Neuronal stem cell (in vitro differentiated cells): ENCODE data around the gene MAP4K1.

Source experiments
- DNase-seq: peaks from one replicate; pipeline ENCODE4 v3.0.0-alpha.2; 2013; ENCODE audit warnings: low spot score
- H2AFZ ChIP-seq: one replicate; pipeline ENCODE4 v1.6.1; 2013; ENCODE audit warnings: mild to moderate bottlenecking, low read length, inconsistent platforms
- H2AK5ac ChIP-seq: 2 replicates; pipeline ENCODE4 v1.6.1; 2013; ENCODE audit warnings: low read depth, mild to moderate bottlenecking, inconsistent platforms, low read length, moderate library complexity, mixed read lengths
- H2BK120ac ChIP-seq: 2 replicates; pipeline ENCODE4 v1.6.1; 2013; ENCODE audit warnings: low read depth, mild to moderate bottlenecking, inconsistent platforms, low read length, moderate library complexity, mixed read lengths
- H2BK12ac ChIP-seq: one replicate; pipeline ENCODE4 v1.6.1; 2013; ENCODE audit warnings: low read length, inconsistent platforms
- H2BK15ac ChIP-seq: 2 replicates; pipeline ENCODE4 v1.6.1; 2013; ENCODE audit warnings: mild to moderate bottlenecking, low read length, inconsistent platforms, mixed read lengths
- H2BK5ac ChIP-seq: one replicate; pipeline ENCODE4 v1.6.1; 2013; ENCODE audit warnings: inconsistent platforms, mild to moderate bottlenecking, low read length, moderate library complexity
- H3K14ac ChIP-seq: one replicate; pipeline ENCODE4 v1.6.1; 2013; ENCODE audit warnings: low read length, inconsistent platforms
- H3K18ac ChIP-seq: 2 replicates; pipeline ENCODE4 v1.6.1; 2013; ENCODE audit warnings: low read length, inconsistent platforms
- H3K23ac ChIP-seq: 2 replicates; pipeline ENCODE4 v1.6.1; 2013; ENCODE audit warnings: low read depth, mild to moderate bottlenecking, mixed read lengths, low read length, inconsistent platforms; ENCODE audit not compliant: poor library complexity
- H3K27ac ChIP-seq: replicated peaks from 3 replicates; pipeline ENCODE4 v1.5.1; 2013; ENCODE audit warnings: low read length, inconsistent platforms
- H3K27me3 ChIP-seq, 3 experiments: 2 replicates each; pipeline ENCODE4 v1.6.1; 2013; ENCODE audit warnings: low read length in 3 of 3, mild to moderate bottlenecking in 2 of 3, inconsistent platforms in 1 of 3, low read depth in 1 of 3, mixed read lengths in 1 of 3, moderate library complexity in 1 of 3; ENCODE audit not compliant: control insufficient read depth in 3 of 3, insufficient read depth in 3 of 3
- H3K36me3 ChIP-seq, 2 donors: replicated peaks in 1 of 2; 2 replicates each; pipeline ENCODE4 v1.6.1; 2013; ENCODE audit warnings: low read length in 2 of 2; ENCODE audit not compliant: control insufficient read depth in 2 of 2, insufficient read depth in 2 of 2
- H3K4ac ChIP-seq: 2 replicates; pipeline ENCODE4 v1.6.1; 2013; ENCODE audit warnings: inconsistent platforms, mild to moderate bottlenecking, low read length, moderate library complexity
- H3K4me1 ChIP-seq, 2 donors: 1 replicate in 1 of 2; 2 replicates in 1 of 2; pipeline ENCODE4 v1.6.1; 2013; ENCODE audit warnings: low read length in 2 of 2, low read depth in 1 of 2; ENCODE audit not compliant: control insufficient read depth in 2 of 2, insufficient read depth in 1 of 2
- H3K4me2 ChIP-seq: one replicate; pipeline ENCODE4 v1.6.1; 2013; ENCODE audit warnings: mild to moderate bottlenecking, low read length, inconsistent platforms; ENCODE audit not compliant: insufficient read depth, poor library complexity, severe bottlenecking
- H3K4me3 ChIP-seq, 2 donors: 2 replicates each; pipeline ENCODE4 v1.5.1; 2013; ENCODE audit warnings: low read length in 2 of 2, mild to moderate bottlenecking in 2 of 2, inconsistent platforms in 1 of 2, moderate library complexity in 1 of 2
- H3K79me1 ChIP-seq: one replicate; pipeline ENCODE4 v1.6.1; 2013; ENCODE audit warnings: low read depth, mild to moderate bottlenecking, inconsistent platforms, low read length, moderate library complexity
- H3K9ac ChIP-seq: one replicate; pipeline ENCODE4 v1.6.1; 2013; ENCODE audit warnings: mild to moderate bottlenecking, low read depth, low read length, inconsistent platforms; ENCODE audit not compliant: poor library complexity
- H3K9me3 ChIP-seq, 2 donors: replicated peaks in 1 of 2; 2 replicates each; pipeline versions ENCODE3 to v1.6.1; 2013; ENCODE audit warnings: low read length in 2 of 2, mild to moderate bottlenecking in 2 of 2, inconsistent platforms in 1 of 2, low read depth in 1 of 2, mixed read lengths in 1 of 2, moderate library complexity in 1 of 2; ENCODE audit not compliant: control insufficient read depth in 2 of 2, insufficient read depth in 1 of 2
- H4K8ac ChIP-seq: one replicate; pipeline ENCODE4 v1.6.1; 2013; ENCODE audit warnings: low read depth, mild to moderate bottlenecking, inconsistent platforms, low read length, moderate library complexity
- H4K91ac ChIP-seq: one replicate; pipeline ENCODE4 v1.6.1; 2013; ENCODE audit warnings: low read length, low read depth, mild to moderate bottlenecking, inconsistent platforms; ENCODE audit not compliant: poor library complexity
- WGBS, 2 donors: extraction: QIAGEN DNeasy Blood & Tissue Kit; methylation state at CpG; one replicate each; pipeline ENCODE4 v1.1.7; 2013; ENCODE audit warnings: missing lambda C conversion rate in 2 of 2, mixed read lengths in 1 of 2; ENCODE audit not compliant: insufficient read length in 2 of 2, insufficient replicate concordance in 1 of 2; ENCODE audit errors: extremely low coverage in 2 of 2; 5-methylcytosine and 5-hydroxymethylcytosine counted together

MAP4K1 gene

GRCh38 chr19:38565691-38566105 is 52.1 kb downstream of the MAP4K1 start:
- Histone ChIP-seq H2AK5ac (no peak overlapping the region), H3K4me2 (no peak overlapping the region)

DNA sequence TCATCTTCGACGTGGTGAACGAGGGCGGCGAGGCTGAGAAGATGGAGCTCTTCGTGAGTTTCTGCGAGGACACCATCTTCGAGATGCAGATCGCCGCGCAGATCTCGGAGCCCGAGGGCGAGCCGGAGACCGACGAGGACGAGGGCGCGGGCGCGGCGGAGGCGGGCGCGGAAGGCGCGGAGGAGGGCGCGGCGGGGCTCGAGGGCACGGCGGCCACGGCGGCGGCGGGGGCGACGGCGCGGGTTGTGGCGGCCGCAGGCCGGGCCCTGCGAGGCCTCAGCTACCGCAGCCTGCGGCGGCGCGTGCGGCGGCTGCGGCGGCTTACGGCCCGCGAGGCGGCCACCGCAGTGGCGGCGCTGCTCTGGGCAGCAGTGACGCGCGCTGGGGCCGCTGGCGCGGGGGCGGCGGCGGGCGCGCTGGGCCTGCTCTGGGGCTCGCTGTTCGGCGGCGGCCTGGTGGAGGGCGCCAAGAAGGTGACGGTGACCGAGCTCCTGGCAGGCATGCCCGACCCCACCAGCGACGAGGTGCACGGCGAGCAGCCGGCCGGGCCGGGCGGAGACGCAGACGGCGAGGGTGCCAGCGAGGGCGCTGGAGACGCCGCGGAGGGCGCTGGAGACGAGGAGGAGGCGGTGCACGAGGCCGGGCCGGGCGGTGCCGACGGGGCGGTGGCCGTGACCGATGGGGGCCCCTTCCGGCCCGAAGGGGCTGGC is 52.6 kb downstream of the MAP4K1 start:
- DNase-seq = no peak
- Histone ChIP-seq H2BK5ac (no peak overlapping the region), H3K27ac (no peak overlapping the region), H3K27me3 (no peaks in the 10 kb centered on the region), H3K4ac (no peak overlapping the region), H2AFZ (no peak overlapping the region), H2BK12ac (no peak overlapping the region), H4K8ac (no peak overlapping the region), H2AK5ac (no peak overlapping the region), H3K9ac (no peak overlapping the region), H4K91ac (no peak overlapping the region), H3K4me1 (no peaks in the 10 kb centered on the region), H3K36me3 (no peaks in the 10 kb centered on the region), H2BK120ac (no peak overlapping the region), H2BK15ac (no peak overlapping the region), H3K4me2 (no peak overlapping the region), H3K23ac (no peak overlapping the region), H3K4me3 (no peak overlapping the region), H3K9me3 (peaks cover 0 to 2% of the 10 kb centered on the region in 2 donors), H3K14ac (peak overlapping the region; percentile 21), H3K18ac (no peak overlapping the region), H3K79me1 (no peaks in the 10 kb centered on the region)
- no CpG with 5 or more reads among the region's 111 CpGs for WGBS, 2 donors

More at GRCh38 chr19:38565691-38566105, 52.1 kb downstream of the MAP4K1 start:
- Histone ChIP-seq H2BK15ac (no peak overlapping the region), H2AFZ (no peak overlapping the region), H2BK5ac (no peak overlapping the region), H3K4me1 (no peaks in the 10 kb centered on the region), H3K18ac (no peak overlapping the region), H3K4me3 (no peak overlapping the region), H4K8ac (no peak overlapping the region), H3K9ac (no peak overlapping the region), H3K27me3 (no peaks in the 10 kb centered on the region), H3K9me3 (peaks cover 0 to 2% of the 10 kb centered on the region in 2 donors), H3K27ac (no peak overlapping the region), H2BK12ac (no peak overlapping the region), H3K4ac (no peak overlapping the region), H3K23ac (no peak overlapping the region), H3K14ac (no peak overlapping the region), H3K36me3 (no peaks in the 10 kb centered on the region), H3K79me1 (no peaks in the 10 kb centered on the region), H2BK120ac (no peak overlapping the region), H4K91ac (no peak overlapping the region)
- no CpG with 5 or more reads among the region's 21 CpGs for WGBS, 2 donors
- DNase-seq = no peak

- Histone ChIP-seq H3K9ac (no peak overlapping the region), H3K4me3 (no peak overlapping the region), H3K14ac (no peak overlapping the region), H2BK5ac (no peak overlapping the region), H2BK120ac (no peak overlapping the region), H4K8ac (no peak overlapping the region), H3K18ac (no peak overlapping the region), H3K4me2 (no peak overlapping the region), H2AK5ac (no peak overlapping the region), H3K4ac (no peak overlapping the region), H3K27me3 (no peaks in the 10 kb centered on the region), H3K79me1 (no peaks in the 10 kb centered on the region), H3K9me3 (peaks cover 0 to 2% of the 10 kb centered on the region in 2 donors), H2AFZ (no peak overlapping the region), H3K4me1 (no peaks in the 10 kb centered on the region), H4K91ac (no peak overlapping the region), H2BK12ac (no peak overlapping the region), H3K27ac (no peak overlapping the region), H2BK15ac (no peak overlapping the region), H3K36me3 (no peaks in the 10 kb centered on the region), H3K23ac (no peak overlapping the region)
- no peak for DNase-seq
- no CpG with 5 or more reads among the region's 9 CpGs for WGBS, 2 donors
Measured at GRCh38 chr19:38563475-38563874, 54.3 kb downstream of the MAP4K1 start.

DNA sequence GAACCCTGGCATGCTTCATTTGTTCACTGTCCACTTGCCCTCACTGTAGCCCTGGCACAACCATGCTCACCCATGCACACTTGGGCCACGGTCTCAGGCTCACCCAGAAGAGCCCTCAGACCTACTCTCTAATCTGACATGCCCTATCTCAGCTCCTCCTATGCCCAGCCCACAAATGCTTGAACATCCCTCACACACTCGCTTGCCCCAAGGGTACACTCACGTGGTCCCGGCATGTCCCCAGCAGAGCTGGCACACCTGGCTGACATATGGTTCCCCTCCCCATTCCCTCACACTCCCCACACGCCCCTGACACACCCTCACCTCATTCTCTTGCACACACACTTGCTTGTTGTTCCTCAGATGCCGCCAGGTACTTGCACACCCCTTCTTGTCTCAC is 55.7 kb downstream of the MAP4K1 start:
- Histone ChIP-seq H2BK5ac (no peak overlapping the region), H3K9me3 (peaks cover 0 to 2% of the 10 kb centered on the region in 2 donors), H3K4ac (no peak overlapping the region), H3K36me3 (no peaks in the 10 kb centered on the region), H2BK15ac (no peak overlapping the region), H3K18ac (no peak overlapping the region), H4K8ac (no peak overlapping the region), H2AK5ac (no peak overlapping the region), H3K4me2 (no peak overlapping the region), H4K91ac (no peak overlapping the region), H3K4me3 (no peak overlapping the region), H3K9ac (no peak overlapping the region), H3K23ac (no peak overlapping the region), H3K79me1 (no peaks in the 10 kb centered on the region), H2BK12ac (no peak overlapping the region), H3K4me1 (no peaks in the 10 kb centered on the region), H3K14ac (no peak overlapping the region), H2BK120ac (no peak overlapping the region), H2AFZ (no peak overlapping the region), H3K27me3 (no peaks in the 10 kb centered on the region), H3K27ac (no peak overlapping the region)
- DNase-seq = no peak
- WGBS, 2 donors = no CpG with 5 or more reads among the region's 6 CpGs
